RWPE1 (cell line): ENCODE data around the gene ALDH1A3.

ENCODE experiments used
- CTCF ChIA-PET: fragments of 350-600 bp; sonication (Branson Sonifier 250); formaldehyde crosslinking; extraction: SDS; loops from one replicate; lab custom pipeline; 2021; lab: Yijun Ruan, JAX
- POLR2A ChIA-PET: fragments of 400-600 bp; formaldehyde crosslinking; extraction: SDS; loops from one replicate; lab custom pipeline; 2020; ENCODE audit warnings: antibody characterized with exemption; ENCODE audit not compliant: low non-redundant PET; lab: Yijun Ruan, JAX
- DNase-seq: peaks from one replicate; pipeline ENCODE4 v3.0.0; 2012; ENCODE audit warnings: low spot score
- H3K27ac ChIP-seq: fragments of 450-650 bp; 2 replicates; pipeline ENCODE4 v1.5.1; 2017
- TF ChIP-seq, protein P1 (sequence below): fragments of 450-650 bp; conservative IDR thresholded peaks from 2 replicates; pipeline ENCODE4 v1.5.1; 2017; ENCODE audit warnings: low read depth, mild to moderate bottlenecking

ALDH1A3 gene

DNA sequence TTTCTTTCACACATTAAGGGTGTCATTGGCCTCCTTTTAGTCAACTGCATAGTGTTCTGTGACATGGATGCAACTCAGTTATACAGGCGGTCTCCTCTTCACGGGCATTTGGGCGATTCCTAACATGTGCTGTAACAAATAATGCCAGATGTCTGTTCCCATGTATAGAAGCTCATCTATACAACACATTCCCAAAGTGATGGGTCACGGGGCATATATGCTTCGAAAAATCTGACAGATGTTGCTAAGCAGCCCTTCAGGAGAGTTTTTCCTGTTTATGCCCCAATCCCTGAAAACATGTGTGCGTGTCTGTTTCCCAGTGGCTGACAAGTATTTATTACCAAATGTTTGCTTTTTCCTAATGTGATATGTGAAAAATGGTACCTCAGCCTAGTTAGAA, 65.4 kb downstream of the ALDH1A3 start:
- CTCF ChIA-PET: no interaction called here
- no peak for DNase-seq
- TF ChIP-seq, protein P1, sequence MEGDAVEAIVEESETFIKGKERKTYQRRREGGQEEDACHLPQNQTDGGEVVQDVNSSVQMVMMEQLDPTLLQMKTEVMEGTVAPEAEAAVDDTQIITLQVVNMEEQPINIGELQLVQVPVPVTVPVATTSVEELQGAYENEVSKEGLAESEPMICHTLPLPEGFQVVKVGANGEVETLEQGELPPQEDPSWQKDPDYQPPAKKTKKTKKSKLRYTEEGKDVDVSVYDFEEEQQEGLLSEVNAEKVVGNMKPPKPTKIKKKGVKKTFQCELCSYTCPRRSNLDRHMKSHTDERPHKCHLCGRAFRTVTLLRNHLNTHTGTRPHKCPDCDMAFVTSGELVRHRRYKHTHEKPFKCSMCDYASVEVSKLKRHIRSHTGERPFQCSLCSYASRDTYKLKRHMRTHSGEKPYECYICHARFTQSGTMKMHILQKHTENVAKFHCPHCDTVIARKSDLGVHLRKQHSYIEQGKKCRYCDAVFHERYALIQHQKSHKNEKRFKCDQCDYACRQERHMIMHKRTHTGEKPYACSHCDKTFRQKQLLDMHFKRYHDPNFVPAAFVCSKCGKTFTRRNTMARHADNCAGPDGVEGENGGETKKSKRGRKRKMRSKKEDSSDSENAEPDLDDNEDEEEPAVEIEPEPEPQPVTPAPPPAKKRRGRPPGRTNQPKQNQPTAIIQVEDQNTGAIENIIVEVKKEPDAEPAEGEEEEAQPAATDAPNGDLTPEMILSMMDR: no peak
- H3K27ac ChIP-seq: no peak overlapping the region
- POLR2A ChIA-PET: no interaction called here

DNA sequence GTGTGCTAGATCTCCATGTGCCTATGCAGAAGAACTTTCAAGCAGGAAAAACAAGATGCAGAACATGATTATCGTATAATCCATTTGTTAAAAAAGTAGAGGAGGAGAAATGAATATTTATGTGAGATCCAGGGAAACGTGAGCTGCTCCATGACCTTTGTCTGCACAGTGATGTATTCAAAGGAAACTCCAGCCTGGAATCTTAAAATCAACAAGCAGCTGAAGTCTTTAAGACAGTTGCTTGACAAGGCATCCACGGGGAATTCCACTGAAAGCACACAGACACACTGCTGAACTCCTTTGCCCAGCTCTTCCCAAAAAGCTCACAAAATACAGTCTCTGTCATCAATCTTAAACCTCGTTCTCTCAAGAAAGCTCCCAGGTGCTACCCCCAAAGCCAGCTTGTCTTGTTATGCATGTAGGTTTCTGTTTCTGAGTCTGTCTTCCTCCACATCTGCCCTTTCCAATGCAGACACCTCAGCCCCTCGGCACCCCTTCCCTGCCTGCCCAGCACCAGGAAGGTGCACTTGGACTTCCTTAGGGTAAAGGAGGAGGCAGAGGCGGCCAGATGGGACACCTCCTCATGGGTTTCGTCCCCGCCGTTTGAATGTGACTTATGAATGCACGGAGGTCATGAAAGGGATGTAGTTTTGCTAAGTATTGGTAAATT, 68.3 kb downstream of the ALDH1A3 start:
- CTCF ChIA-PET: interaction anchor here (0.8 kb wide), 1 partner anchor 59 kb away, joined by 3 read pairs; no protein-coding TSS in a partner anchor
- POLR2A ChIA-PET: no interaction called here
- TF ChIP-seq, protein P1: no peak
- H3K27ac ChIP-seq: no peak overlapping the region
- no peak for DNase-seq

DNA sequence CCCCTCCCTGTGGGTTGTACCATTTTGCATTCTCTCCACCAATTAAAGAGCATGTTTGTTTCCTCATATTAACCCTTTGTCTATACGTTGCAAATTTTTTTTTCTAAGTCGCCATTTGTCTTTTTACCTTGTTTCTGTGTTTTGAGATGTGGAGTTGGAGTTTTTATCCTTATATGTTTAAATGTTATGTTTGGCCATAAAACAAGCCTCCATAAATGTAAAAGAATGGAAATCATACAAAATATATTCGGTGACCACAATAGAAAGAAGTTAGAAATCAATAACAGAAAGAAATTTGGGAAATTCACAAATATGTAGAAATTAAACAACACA, 68.8 kb downstream of the ALDH1A3 start:
- ChIA-PET POLR2A (no interaction called here), CTCF (no interaction called here)
- TF ChIP-seq, protein P1: no peak
- DNase-seq: no peak
- H3K27ac ChIP-seq: no peak overlapping the region

DNA sequence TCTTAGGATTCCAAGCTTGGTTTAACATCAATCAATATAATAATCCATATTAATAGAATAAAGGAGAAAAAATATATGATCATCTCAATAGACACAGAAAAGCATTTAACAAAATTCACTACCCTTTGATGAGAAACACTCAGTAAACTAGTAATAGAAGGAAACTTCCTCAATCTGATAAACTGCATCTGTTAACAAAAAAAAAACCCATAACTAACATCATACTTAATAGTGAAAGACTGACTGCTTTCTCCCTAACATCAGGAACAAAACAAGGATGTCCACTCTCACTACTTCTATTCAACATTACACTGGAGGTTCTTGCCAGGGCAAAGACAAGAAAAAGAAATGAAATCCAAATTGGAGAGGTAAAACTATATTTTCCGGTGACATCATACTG, 70.1 kb downstream of the ALDH1A3 start:
- H3K27ac ChIP-seq: no peak overlapping the region
- POLR2A ChIA-PET: no interaction called here
- no peak for DNase-seq
- TF ChIP-seq, protein P1: no peak
- CTCF ChIA-PET: no interaction called here

DNA sequence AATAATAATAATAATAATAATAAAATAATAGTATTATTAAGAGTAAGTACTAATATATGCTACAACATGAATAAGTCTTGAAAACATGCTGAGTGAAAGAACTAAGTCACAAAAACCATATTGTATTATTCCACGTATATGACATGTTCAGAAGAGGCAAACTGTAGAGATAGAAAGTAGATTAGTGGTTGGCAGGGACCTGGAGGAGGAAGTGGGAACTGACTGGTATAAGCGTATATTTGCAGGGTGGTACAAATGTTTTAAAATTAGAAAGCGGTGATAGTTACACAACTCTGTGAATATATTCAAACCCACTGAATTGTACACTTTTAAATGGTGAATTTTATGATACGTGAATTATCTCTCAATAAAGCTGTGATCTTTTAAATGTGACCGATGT, 72.3 kb downstream of the ALDH1A3 start:
- TF ChIP-seq, protein P1: no peak
- POLR2A ChIA-PET: no interaction called here
- no peak overlapping the region for H3K27ac ChIP-seq
- CTCF ChIA-PET: interaction anchor here (0.6 kb wide), 1 partner anchor 9 kb away, joined by 3 read pairs; no protein-coding TSS in a partner anchor
- DNase-seq: no peak

DNA sequence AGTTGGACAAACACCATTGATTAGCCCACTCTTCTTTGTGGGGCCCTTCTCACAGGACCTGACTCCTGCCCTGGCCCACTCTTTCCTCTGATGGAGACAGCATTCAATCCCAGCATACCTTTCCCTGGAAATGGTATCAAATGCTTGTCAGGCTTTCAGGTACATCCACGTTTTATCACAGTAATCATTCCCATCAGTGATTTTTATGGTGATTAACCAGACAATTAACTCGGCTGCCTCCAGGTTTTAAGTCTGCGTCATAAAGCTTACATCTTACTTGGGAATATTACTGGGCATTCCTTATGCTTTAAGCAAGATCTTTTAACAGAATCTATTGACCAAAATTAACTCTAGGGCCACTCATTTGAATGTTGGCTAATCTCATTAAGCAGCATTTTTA, 72.9 kb downstream of the ALDH1A3 start:
- POLR2A ChIA-PET: no interaction called here
- TF ChIP-seq, protein P1: no peak
- H3K27ac ChIP-seq: no peak overlapping the region
- CTCF ChIA-PET: interaction anchor here (0.6 kb wide), 1 partner anchor 8 kb away, joined by 3 read pairs; no protein-coding TSS in a partner anchor
- no peak for DNase-seq
